B cell (primary cell): ENCODE results near the gene VAV3. TPM values are rescaled to one million over a fixed set of nuclear protein-coding genes. Genes with fewer than 3 reads are reported as not detected.

Source experiments
- ATAC-seq: fragments of 200-7000 bp; cut with Tn5 transposase; one replicate; pipeline ENCODE4 v1.10.0; 2021; ENCODE audit warnings: low read depth, mild to moderate bottlenecking, moderate number of reproducible peaks, moderate library complexity
- CTCF ChIA-PET: fragments of 350-600 bp; sonication (Branson Sonifier 250); formaldehyde crosslinking; loops from one replicate; lab custom pipeline; 2021; ENCODE audit warnings: antibody characterized with exemption, inconsistent platforms; lab: Charles Lee
- POLR2A ChIA-PET: fragments of 350-600 bp; sonication (Branson Sonifier 250); formaldehyde crosslinking; loops from one replicate; lab custom pipeline; 2021; ENCODE audit warnings: antibody characterized with exemption; lab: Charles Lee
- DNase-seq: peaks from one replicate; pipeline ENCODE4 v3.0.0; 2013
- H2AFZ ChIP-seq: 2 replicates; pipeline ENCODE4 v1.6.1; 2012; ENCODE audit warnings: mild to moderate bottlenecking, low read depth, low read length; ENCODE audit not compliant: insufficient read depth, poor library complexity, severe bottlenecking
- H3K27ac ChIP-seq, 2 donors: 1 replicate in 1 of 2; 2 replicates in 1 of 2; pipeline ENCODE4 v1.5.1; 2012 to 2013; ENCODE audit warnings: low read length in 2 of 2, mild to moderate bottlenecking in 2 of 2, moderate library complexity in 1 of 2
- H3K27me3 ChIP-seq, 4 experiments: fragments of 200-600 bp in 1 of 4; sonication (generic) in 1 of 4; replicated peaks in 1 of 4; 1 replicate in 2 of 4; 2 replicates in 2 of 4; pipeline versions ENCODE4 v1.6.1 to v1.7.0; 2013 to 2016; ENCODE audit warnings: low read length in 3 of 4, mild to moderate bottlenecking in 2 of 4, mixed read lengths in 1 of 4, moderate library complexity in 1 of 4; ENCODE audit not compliant: insufficient read depth in 4 of 4, control insufficient read depth in 3 of 4; ENCODE audit errors: control extremely low read depth in 1 of 4
- H3K36me3 ChIP-seq, 2 experiments: replicated peaks in 1 of 2; 1 replicate in 1 of 2; 2 replicates in 1 of 2; pipeline versions ENCODE4 v1.6.1 to v1.7.1; 2013; ENCODE audit warnings: low read length in 1 of 2; ENCODE audit not compliant: insufficient read depth in 2 of 2, control insufficient read depth in 1 of 2; ENCODE audit errors: control extremely low read depth in 1 of 2, extremely low read depth in 1 of 2
- H3K4me1 ChIP-seq, 2 donors: fragments of 200-600 bp in 1 of 2; sonication (generic) in 1 of 2; 1 replicate in 1 of 2; 2 replicates in 1 of 2; pipeline versions ENCODE4 v1.5.1 to v1.6.1; 2013 to 2017; ENCODE audit warnings: low read length in 2 of 2; ENCODE audit not compliant: control insufficient read depth in 2 of 2, insufficient read depth in 2 of 2
- H3K4me2 ChIP-seq: replicated peaks from 2 replicates; pipeline ENCODE3; 2012; ENCODE audit warnings: mild to moderate bottlenecking, low read depth, low read length; ENCODE audit not compliant: poor library complexity, severe bottlenecking
- H3K4me3 ChIP-seq, 5 experiments: fragments of 200-600 bp in 1 of 5; sonication (generic) in 1 of 5; 1 replicate in 3 of 5; 2 replicates in 2 of 5; pipeline versions ENCODE4 v1.5.1 to v1.7.0; 2011 to 2016; ENCODE audit warnings: low read length in 4 of 5, mild to moderate bottlenecking in 4 of 5, low read depth in 2 of 5, control low read depth in 1 of 5, moderate library complexity in 1 of 5; ENCODE audit not compliant: insufficient read depth in 1 of 5; ENCODE audit errors: control extremely low read depth in 1 of 5, extremely low read depth in 1 of 5
- H3K79me2 ChIP-seq: fragments of 200-600 bp; sonication (generic); one replicate; pipeline ENCODE4 v1.6.0; 2016; ENCODE audit warnings: low read length; ENCODE audit not compliant: control insufficient read depth, insufficient read depth
- H3K9ac ChIP-seq: fragments of 200-600 bp; sonication (generic); 2 replicates; pipeline ENCODE4 v1.6.1; 2017; ENCODE audit warnings: mild to moderate bottlenecking, low read length, moderate library complexity
- H3K9me3 ChIP-seq, 3 donors: one replicate each; pipeline versions ENCODE4 v1.6.1 to v1.7.1; 2013; ENCODE audit warnings: low read length in 2 of 3; ENCODE audit not compliant: control insufficient read depth in 2 of 3, insufficient read depth in 1 of 3; ENCODE audit errors: control extremely low read depth in 1 of 3
- H4K20me1 ChIP-seq: 2 replicates; pipeline ENCODE4 v1.6.0; 2012; ENCODE audit warnings: mild to moderate bottlenecking, low read length; ENCODE audit not compliant: insufficient read depth, control insufficient read depth, poor library complexity, severe bottlenecking
- H3K27ac Mint-ChIP-seq: one replicate; pipeline ENCODE4 v1.8.0; 2021; ENCODE audit warnings: mixed read lengths
- H3K27me3 Mint-ChIP-seq: one replicate; pipeline ENCODE4 v1.8.0; 2021; ENCODE audit warnings: mixed read lengths
- H3K4me1 Mint-ChIP-seq: one replicate; pipeline ENCODE4 v1.8.0; 2021; ENCODE audit warnings: mixed read lengths
- H3K4me3 Mint-ChIP-seq: one replicate; pipeline ENCODE4 v1.8.0; 2021; ENCODE audit warnings: mixed read lengths
- H3K9me3 Mint-ChIP-seq: one replicate; pipeline ENCODE4 v1.8.0; 2022; ENCODE audit warnings: mixed read lengths; ENCODE audit not compliant: insufficient read depth
- CTCF ChIP-seq: fragments of 200-600 bp; IDR thresholded peaks from one replicate; pipeline ENCODE4 v1.8.0; 2022; ENCODE audit warnings: antibody characterized with exemption, mild to moderate bottlenecking
- EZH2 ChIP-seq: IDR thresholded peaks from 2 replicates; pipeline ENCODE4 v1.6.1; 2012; ENCODE audit warnings: borderline replicate concordance, low read depth, mild to moderate bottlenecking, moderate library complexity, low read length; ENCODE audit not compliant: insufficient read depth, poor library complexity, severe bottlenecking
- WGBS: methylation state at CpG from one replicate; pipeline ENCODE4 v1.1.5; 2013; ENCODE audit warnings: missing lambda C conversion rate; ENCODE audit not compliant: insufficient coverage; 5-methylcytosine and 5-hydroxymethylcytosine counted together
- intact Hi-C: fragments of 100-400 bp; cut with micrococcal nuclease; formaldehyde crosslinking; loops from one replicate; pipeline ENCODE4 v1.10.0; 2022
- polyA plus RNA-seq: library from polyadenylated mRNA; depleted of rRNA; stranded (reverse); fragments of >200 nt; gene quantifications from 2 replicates; pipeline ENCODE4 v1.2.3, GENCODE V29; 2012
- total RNA-seq, 2 donors: library from RNA; stranded (reverse); fragments of 120-200 nt in 1 of 2; gene quantifications; 1 replicate in 1 of 2; 2 replicates in 1 of 2; pipeline versions ENCODE4 v1.2.3 to v1.2.4, GENCODE V29; 2013 to 2022

VAV3 gene
- total and polyA plus RNA-seq, 2 donors (not counting 1 experiment from before 2014, with no cell fraction given) = 14.8 to 32.5 TPM

DNA sequence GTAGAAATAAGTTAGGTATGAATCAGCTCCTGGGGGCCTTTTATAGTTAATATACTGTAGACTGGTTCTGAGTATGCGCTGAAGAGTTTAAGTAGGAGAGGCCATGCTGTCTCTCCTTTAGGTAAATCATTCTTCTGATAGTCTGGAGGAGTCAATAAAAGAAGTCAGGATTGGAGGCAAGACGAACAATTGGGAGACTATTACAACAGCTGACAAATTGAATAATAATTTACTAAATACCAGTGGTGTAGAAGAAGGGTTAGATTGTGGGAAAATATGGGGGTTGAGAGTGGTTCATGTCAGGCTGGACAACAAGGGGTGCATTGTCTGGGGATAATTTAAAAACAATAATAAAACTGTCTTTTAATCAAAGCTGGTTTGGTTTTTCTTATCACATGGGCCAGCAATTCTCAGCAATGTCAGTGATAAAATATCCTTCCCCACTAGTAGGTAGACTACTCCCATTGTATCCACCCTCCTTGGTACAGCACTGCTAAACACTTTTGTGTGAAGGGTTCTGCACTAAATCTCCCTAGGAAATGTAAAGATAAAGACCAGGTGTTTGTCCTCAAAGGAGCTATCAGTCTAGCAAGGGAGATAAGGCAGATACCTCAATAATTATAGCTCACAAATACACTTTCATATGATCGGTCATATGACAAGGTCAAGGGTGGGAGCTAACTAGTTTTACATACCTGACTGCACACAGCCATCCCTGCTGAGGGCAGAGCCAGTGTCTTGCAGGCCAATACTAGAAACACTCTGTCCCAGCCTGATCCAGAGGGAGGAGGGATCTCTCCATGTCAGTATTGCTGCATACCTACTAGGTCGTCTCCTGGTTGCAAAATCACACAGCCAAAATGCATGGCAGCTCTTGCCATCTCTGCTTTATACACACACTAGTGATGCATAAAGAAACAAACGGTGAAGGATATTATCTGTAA, 299.7 kb downstream of the VAV3 start:
- ChIA-PET CTCF (no interaction called here), POLR2A (no interaction called here)
- ATAC-seq (no peak), DNase-seq (no peak)
- intact Hi-C loops = no loop called here
- no peaks in the 10 kb centered on the region for H3K27me3 Mint-ChIP-seq
- no peak for TF ChIP-seq CTCF
- H3K27ac Mint-ChIP-seq = no peak overlapping the region
- Histone ChIP-seq H3K79me2 (no peaks in the 10 kb centered on the region), H3K9me3 (no peaks in the 10 kb centered on the region), H2AFZ (no peak overlapping the region), H3K27me3 (no peaks in the 10 kb centered on the region), H3K4me2 (no peak overlapping the region), H3K9ac (no peak overlapping the region), H3K27ac (no peak overlapping the region), H4K20me1 (no peaks in the 10 kb centered on the region), H3K36me3 (peaks cover 19 to 27% of the 10 kb centered on the region in 2 experiments), H3K4me1 (no peaks in the 10 kb centered on the region), H3K4me3 (no peak overlapping the region)
- no peaks in the 10 kb centered on the region for H3K4me1 Mint-ChIP-seq
- H3K9me3 Mint-ChIP-seq = no peaks in the 10 kb centered on the region
- WGBS = no CpG with 5 or more reads among the region's 5 CpGs
- no peak overlapping the region for H3K4me3 Mint-ChIP-seq

DNA sequence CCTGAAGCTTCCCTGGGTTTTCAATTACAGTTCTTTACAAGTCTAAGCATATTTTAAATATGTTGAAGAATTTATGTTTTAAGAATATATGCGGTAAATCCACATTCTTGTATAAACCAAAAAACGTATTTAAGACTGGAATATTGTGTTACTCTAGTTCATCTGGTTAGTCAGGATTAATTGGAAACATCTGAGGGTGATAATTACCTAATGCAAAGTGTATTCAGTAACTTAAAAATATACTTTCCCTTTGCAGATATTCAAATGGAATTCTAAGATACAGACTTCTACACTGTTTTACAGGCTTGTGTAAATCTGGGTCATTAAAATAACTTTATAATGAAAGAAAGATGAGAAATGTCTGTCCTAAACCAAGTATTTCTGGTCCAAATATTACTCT, 302.0 kb downstream of the VAV3 start:
- no peak overlapping the region for H3K4me3 ChIP-seq
- ATAC-seq (no peak), DNase-seq (no peak)
- intact Hi-C loops = no loop called here
- H3K4me1 ChIP-seq = no peaks in the 10 kb centered on the region
- no peaks in the 10 kb centered on the region for H3K79me2 ChIP-seq
- Mint-ChIP-seq H3K9me3 (no peaks in the 10 kb centered on the region), H3K4me3 (no peak overlapping the region), H3K4me1 (no peaks in the 10 kb centered on the region), H3K27me3 (no peaks in the 10 kb centered on the region), H3K27ac (no peak overlapping the region)
- no peak overlapping the region for H3K9ac ChIP-seq
- no peak overlapping the region for H2AFZ ChIP-seq
- H3K27me3 ChIP-seq = no peaks in the 10 kb centered on the region
- no CpG with 5 or more reads among the region's 2 CpGs for WGBS
- peaks cover 9 to 22% of the 10 kb centered on the region in 2 experiments for H3K36me3 ChIP-seq
- TF ChIP-seq CTCF (no peak), EZH2 (no peak)
- ChIA-PET CTCF (no interaction called here), POLR2A (no interaction called here)
- H4K20me1 ChIP-seq = no peaks in the 10 kb centered on the region
- no peaks in the 10 kb centered on the region for H3K9me3 ChIP-seq
- no peak overlapping the region for H3K4me2 ChIP-seq
- H3K27ac ChIP-seq = no peak overlapping the region
